HG03175 (cell line): Measurements from ENCODE around the gene VAMP8.
"Not testable (repeated sequence)": the region's sequence is repeated elsewhere in the genome, so short reads cannot be mapped to it uniquely, and the experiment has no call there.

Experiments
- ATAC-seq: cut with Tn5 transposase; IDR thresholded peaks from one replicate; pipeline ENCODE4 v1.9.1; 2021; ENCODE audit warnings: mild to moderate bottlenecking, moderate library complexity; ENCODE audit not compliant: unreplicated experiment

Gene VAMP8

DNA sequence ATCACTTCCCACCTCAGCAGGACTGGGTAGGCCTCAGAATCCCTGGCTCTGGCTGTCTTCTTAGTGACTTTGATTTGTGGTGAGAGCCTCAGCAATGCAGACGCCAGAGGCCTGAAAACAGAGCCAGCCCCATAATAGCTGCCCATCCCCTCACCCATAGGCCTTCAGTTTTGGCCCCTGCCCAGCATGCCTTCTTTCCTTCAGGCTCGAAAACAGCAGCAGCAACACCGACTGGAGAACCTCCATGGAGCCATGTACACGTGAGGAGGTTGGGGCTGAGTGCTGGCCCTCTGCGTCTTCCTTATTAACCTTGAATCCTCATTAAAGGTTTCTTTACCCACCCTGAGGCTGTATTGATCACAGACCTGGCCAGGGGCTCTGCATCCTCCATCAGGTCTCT is 19.9 kb downstream of the VAMP8 start:
- ATAC-seq = no peak

DNA sequence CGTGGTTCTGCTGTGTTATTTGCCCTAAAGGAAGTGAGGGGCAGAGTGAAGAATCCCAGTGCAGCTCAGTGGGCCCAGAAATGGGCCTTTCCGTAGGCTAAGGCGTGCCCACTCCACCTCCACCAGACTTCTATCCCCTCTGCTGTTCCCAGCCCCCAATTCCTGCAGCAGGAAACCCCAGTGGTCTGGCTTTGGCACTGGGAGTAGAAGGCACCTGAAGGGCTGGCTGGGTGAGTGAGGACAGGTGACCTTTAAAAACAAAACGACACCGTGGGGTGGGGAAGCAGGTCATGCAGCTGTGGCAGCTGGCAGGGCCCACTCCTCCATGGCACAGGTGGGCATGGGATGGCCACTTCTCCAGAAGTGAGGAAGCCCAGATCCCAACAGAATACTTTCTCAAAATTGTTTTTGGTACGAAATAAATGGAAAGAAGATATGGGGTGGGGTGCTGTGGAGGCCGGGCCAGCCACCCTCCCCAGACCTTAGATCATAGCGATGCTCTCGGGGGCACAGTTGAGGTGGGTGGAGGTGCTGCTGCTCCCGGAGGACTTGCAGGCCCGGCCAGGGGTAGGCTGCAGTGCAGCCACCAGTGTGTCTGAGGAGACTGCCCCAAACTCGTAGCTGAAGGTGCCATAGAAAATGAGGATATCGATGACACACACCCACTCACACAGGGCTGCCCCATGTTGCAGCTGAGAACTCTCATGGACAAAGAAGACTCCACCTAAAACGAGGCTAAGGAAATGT is 21.4 kb downstream of the VAMP8 start:
- no peak for ATAC-seq

DNA sequence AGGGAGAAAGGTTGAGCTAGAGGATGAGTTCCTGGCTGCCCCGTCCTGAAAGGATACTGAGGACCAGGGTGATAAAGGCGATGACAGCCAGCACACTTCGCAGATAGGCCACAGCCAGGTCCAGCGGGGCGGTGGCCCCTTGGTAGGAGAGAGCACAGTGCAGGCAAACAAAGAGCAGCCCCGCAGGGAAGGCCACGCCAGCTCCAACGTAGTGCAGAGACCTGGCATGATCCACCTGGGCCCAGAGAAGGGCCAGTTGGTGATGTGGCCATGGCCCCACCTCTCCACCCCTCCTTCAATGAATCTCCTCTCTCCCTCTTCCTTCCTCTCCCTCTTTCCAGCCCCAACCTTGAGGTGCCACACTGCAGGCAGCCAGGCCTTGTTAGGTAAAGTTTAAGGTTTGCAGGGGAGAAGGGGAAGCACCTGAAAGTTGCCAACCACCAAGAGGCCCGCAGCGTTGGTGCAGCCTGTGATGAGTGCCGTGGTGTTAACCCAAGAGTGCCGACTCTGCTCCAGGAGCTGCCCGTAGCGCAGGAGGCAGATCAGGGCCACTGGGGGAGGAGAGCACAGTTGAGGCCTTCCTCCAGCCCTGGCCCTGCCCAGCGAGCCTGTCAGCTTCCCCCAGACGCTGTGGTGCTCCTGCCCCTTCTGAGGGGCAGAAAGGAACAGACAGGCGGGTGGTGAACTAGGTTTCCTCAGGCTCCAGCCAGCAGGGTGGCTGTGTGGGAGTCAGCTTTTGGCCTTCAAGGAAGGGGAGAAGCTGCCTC is 22.3 kb downstream of the VAMP8 start:
- no peak for ATAC-seq

DNA sequence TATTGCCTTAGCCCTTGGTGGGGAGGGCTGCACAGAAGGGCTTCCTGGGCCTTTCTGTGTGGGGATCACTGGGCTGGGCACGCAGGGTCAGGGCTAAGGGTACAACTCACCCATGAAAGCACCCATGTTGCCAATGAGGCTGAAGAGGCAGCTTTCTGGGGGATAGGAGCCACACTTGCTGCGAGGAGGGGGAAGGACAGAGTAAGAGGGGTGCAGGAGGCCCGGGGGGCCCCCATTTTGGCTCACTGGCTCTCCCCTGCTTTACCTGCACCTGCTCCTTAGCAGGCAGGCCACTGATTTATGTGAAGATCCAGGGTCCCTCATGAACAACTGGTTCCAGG is 22.8 kb downstream of the VAMP8 start:
- no peak for ATAC-seq

DNA sequence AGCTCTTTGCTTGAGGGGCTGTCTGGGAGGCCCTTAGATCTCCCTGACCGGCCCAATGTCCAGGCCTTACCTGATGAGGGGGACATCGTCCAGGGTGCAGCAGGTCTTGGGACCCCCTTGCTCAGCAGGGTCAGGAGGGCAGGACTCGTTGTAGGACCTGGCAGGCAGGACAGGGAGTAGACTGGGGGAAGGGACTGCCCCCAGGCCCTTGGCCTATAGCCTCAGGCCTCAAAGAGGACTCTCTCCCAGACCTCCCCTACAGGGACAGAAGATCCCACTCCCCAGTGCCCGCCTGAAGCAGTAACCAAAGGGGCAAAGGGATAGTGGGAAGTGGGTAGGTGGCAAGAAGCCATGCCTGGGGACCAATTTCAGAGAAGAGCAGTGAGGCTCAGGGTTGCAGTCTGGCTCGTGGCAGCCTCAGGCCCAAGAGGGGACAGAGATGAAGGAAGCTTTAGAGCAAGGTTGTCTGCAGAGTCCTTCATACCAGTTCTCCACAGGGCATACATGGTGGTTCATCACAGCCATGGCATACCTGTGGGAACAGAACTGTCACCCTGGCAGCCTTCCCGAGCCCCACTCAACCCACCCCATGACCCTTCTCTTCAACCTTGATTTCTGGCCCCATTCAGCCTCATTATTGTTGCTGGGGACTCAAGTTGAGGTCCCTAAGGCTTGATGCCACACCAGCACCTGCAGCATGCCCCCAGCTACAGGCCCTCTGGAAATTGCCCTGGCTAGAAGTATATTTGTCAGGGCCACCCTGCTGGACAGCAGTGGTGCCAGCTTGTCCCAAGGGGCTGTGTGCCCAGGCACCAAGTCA is 23.8 kb downstream of the VAMP8 start:
- no peak for ATAC-seq

DNA sequence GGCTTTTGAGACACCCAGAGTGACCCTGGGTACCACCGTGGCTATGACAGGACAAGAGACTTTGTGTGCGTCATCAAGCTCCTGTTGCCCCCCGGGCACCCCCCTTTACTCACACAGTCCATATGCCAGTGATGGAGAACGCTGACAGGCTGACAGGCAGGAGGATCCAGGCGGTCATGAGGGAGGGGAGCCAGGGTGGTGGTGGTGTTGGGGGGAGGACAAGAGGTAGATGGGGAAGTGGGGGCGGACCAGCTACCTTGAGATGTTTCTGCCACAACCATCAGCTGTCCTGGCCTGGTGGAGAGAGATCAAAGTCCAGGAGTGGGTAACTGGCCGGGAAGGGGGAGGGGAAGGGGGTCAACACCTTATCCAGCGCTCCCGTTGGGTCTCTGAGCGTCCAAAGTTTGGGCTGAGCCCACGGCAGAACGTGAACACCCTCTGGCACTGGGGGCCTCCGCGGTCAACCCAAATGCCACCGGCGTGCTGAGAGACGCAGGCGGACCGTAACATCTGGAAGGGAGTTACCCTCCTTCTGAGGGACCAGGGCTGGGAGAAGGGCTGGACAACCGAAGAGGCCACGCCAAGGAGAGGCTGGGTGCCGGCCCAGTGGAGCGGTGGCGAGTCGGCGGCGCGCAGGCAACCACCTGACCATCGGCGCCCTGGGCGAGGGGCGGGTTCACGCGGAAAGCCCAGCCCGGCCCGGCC is 24.5 kb downstream of the VAMP8 start:
- ATAC-seq = peak; percentile 37

DNA sequence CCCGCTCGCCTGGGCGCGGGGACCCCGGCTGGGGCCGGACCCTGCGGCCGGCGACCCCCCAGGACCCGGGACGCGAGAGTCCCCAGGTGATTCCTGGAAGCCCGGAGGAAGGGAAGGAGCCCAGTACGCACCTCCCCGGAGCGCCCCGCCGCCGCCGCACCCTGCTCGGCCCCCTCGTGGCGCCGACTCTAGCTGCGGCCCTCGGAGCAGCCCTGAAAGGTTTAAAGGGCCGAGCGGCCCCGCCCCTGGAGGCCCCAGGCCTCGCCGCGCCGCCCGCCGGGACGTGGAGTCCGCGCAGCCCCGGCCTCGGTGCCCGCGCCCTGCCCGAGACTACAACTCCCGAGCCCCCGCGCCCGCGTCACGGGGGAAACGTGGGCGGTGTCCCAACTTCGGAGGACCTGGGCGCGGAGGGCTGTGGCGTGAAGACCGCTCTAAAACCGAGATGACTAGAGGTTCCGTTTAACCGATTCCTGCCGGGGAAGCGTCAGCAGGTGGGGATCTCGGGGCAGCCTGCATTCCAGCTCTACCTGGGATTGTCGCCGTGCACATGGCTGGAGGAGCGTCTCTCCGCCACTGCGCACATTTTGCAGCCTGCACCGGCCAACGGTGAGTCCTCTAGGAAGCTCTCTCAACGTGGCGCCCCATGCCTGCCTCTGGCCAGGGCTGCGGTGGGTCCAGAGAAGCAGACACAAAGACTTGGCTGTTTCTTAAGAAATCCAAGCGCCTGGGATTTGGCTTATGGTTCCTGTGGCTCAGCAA is 25.3 kb downstream of the VAMP8 start, which contains the start of gene TMEM150A:
TMEM150A (minus strand) TSS at position 223 of the 759 bp plus-strand sequence. CDS start 750 bp downstream, outside the sequence.
- ATAC-seq = peak; percentile 97

DNA sequence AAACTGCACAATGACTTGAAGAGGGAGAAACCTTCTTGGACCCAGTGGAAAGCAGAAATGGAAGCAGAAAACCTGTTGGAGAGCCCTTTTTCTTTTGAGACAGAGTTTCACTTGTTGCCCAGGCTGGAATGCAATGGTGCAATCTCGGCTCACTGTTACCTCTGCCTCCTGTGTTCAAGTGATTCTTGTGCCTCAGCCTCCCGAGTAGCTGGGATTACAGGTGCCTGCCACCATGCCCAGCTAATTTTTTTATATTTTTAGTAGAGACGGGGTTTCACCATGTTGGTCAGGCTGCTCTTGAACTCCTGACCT is 26.7 kb downstream of the VAMP8 start:
- not testable (repeated sequence) for ATAC-seq

DNA sequence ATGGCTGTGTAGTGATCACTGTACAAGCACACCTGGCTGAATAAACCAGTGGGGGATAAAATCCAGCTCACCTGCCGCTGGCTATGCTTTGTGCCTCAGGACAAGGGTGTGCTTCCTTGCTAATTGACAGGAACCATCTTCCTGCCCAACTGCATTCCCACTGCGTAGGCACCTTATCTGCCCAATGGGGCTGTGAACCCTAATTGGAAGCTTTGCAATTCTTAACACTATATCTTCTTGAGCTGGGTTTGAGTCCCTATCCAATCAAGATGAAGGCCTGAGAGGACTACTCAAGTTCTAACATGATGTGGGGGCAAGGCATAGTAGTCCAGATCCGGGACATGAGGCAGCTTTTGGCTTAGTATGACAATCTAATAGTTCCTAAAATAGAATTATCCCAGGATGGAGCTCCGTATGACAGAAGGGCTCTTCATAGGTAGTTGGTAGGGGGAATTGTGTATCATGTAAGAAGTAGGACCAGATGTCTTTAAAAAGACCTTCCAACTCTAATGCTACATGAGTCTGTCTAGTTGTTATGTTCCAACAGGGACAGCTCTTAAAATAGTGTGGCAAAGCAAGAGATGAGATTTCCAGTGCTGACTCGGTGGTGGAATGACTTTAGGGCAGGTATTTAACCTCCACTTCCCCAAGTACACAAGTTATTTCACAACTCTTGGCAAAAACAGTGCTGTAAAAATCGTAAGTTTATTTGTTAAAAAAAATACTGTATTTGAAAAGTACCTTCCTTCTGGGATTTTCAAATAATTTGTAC is 27.4 kb downstream of the VAMP8 start:
- ATAC-seq = no peak

DNA sequence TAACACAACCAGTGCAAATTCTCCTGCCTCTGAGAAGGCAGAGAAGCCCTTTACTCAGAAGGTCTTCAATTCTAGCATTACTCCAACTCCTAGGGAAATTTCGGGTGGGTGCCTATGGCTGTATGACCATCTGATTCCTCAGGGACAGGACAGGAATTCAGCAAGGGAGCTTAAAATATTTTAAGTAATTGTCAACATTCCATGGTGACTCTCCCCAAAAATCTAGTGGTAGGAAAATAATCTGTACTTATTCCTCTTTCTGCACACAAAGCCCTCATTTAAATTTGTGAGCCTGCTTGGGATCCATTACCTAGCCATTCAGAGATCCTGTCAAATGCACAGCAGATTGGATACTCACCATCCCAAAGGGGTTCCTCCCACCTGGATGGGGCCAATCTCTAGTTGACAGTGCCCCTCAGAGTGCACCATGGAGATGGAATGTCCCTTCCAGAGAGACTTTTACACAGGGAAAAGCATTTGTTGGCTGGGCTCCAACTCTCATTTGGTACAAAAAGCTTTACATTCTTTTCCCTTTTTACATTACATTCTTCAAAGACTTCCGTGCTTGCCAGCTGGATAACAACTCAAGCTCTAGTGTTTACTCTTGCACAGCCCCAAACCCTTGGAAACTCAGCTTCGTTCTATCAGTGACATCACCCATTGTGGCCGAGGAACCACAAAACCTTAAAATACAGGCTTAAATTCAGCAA is 28.2 kb downstream of the VAMP8 start:
- ATAC-seq = no peak

DNA sequence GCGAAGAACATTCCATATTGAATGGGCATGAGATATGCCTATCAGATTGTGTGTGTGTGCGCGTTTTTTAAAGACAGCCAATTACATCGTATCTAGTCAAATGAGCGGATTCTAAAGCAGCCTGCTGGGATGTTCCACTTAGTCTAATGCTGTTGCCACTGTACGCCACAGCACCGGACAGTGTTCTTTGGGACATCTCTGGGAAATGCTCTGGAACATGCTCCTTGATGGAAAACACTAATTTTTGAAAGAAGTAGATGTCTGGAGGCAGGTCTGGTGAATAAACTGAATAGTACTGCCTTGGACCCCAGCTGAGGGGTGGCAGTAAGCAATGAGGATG is 28.7 kb downstream of the VAMP8 start:
- ATAC-seq = no peak

DNA sequence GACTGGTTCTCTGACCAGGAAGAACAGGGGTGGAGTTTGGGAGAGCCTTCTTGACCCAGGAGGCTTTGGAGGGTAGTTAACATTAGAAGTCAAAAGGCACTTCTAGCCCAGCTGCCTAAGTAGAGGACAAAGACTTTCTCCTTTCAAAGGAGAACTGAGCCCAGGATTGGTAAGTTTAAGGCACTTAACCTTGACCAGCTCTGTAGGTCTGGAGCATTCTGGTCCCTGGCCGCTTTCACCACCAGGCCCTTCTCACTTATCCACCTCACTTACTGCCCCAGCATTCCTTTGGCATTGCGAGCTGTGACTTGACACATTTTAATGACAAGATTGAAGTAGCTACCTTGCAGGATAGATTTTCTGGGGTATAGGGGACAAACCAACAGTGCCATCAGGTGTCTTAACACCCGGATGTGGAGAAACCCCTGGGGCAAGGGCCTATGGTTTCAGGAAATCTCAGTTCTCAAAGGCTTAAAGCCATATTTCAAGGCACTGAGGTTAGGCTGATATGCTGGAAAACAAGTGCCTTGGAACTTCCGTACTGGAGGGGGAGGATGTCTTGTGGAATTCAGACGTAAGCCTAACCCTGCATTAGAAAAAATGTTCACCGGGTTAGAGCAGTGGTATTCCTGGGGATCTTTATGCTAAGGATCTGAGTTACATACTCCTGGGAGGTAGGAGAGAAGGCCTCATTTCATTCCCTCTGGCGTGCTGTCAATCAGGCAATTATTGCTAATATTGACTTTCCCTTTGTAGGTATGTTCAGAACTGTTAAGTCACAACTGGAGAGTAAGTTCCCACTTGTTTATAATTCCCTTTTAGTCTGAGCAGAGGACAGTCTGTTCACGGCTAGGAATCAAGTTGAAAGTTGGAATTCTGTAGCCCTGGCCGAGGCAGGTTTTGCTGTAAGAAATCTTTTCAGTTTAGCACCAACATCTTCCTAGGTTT is 30.2 kb downstream of the VAMP8 start:
- no peak for ATAC-seq

DNA sequence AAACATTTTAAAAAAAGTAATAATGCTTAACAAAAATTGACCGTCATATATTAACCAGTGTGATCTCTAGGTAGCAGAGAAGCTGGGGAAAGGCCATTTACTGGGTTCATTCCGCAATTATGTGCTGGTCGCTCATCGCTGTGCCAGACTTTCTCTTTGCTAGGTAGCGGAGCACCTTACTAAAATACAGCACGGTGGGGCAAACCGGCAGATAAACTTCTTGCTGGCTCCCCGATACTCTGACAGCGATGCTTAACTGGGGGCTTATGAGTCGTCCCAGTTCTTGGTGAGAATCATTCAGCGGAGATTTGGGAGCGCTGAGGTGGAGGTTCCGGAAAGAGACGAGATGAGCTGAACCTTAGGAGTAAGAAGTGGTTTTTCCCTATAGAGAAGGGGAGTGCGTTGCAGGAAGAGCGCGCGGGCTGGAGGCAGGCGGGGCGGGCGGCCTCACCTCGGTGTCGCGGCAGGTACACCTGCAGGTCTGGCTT is 33.9 kb downstream of the VAMP8 start:
- no peak for ATAC-seq

DNA sequence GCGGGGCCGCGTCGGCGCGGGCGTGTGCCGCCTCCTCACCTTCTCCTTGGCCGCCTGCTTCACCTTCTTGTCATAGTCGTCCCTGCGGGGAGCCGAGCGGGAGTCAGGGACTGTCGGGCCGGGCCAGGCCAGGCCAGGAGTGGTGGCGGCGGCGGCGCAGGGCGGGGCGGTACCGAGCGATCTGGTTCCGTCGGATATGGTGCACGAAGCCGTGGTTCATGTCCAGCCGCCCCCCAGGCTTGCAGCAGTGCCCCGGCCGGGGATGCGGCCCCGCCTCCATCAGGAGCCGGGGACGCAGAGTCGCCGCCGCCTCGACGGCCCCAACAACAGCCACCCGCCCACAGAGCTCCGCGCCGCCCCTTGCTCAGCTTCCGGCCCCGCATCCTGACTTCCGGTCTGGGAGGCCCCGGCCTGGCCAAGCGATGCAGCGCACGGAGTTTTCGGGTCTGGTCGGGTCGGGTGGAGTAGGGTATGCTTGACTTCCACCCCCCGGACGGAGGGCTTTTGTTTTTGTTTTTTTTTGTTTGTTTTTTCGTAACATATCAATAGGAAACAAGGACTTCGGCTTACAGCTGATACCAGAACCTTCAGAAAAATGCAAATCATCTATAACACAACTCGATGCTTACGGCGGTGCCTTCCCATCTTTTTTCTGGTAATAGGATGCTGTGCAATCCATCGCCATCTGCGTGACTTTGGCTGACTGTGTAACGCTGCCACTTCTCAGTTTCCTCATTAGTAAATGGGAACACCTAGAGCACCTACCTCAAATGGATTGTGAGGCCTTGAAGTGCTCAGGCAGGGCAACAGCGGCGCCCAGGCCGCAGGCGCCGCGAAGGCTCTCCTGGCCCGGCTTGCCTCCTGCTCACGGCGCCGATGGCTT is 34.6 kb downstream of the VAMP8 start, which contains the start of gene C2orf68:
C2orf68 (minus strand) TSS at position 362 of the 883 bp plus-strand sequence; CDS start at position 280, 82 bp downstream.
- peak; percentile 76 for ATAC-seq

DNA sequence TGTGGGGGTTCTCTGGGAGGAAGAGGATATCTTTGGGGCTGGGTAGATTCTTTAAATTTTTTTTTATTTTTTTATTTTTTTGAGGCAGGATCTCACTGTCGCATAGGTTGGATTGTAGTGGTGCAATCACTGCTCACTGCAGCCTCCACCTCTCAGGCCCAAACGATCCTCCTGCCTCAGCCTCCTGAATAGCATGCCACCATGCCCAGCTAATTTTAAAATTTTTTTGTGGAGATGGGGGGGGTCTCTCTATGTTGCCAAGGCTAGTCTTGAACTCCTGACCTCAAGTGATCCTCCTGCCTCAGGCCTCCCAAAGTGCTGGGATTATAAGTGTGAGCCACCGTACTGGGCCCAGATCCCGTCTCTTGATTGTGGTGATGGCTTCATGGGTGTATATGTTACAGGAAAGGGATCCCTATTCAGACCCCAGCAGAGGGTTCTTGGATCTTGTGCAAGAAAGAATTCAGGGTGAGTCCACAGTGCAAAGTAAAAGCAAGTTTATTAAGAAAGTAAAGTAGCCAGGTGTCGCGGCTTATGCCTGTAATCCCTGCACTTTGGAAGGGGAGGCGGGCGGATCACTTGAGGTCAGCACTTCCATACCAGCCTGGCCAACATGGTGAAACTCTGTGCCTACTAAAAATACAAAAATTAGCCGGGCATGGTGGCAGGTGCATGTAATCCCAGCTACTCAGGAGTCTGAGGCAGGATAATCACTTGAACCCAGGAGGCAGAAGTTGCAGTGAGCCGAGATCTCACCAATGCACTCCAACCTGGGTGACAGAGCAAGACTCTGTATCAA is 36.5 kb downstream of the VAMP8 start:
- no peak for ATAC-seq

DNA sequence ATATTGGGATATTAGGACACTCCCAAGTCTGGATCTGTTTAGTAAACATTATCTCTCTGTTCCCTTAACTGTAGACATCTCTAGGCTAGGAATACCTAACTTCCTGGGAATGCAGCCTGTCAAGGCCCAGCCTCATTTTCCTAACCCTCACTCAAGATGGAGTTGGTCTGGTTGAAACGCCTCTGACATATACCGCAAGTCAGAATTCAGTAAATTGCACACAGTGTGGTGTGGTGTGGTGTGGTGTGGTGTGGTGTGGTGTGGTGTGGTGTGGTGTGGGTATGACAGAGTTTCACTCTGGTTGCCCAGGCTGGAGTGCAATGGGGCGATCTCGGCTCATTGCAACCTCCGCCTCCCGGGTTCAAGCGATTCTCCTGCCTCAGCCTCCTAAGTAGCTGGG is 37.4 kb downstream of the VAMP8 start:
- ATAC-seq = not testable (repeated sequence)
